GM18505 (cell line): Measurements from ENCODE around the gene CYBA.

Experiments used
- ATAC-seq: cut with Tn5 transposase; IDR thresholded peaks from one replicate; pipeline ENCODE4 v1.9.1; 2021; ENCODE audit not compliant: unreplicated experiment
- POLR2A ChIP-seq: IDR thresholded peaks from 4 replicates; pipeline ENCODE4 v1.6.1; 2011; ENCODE audit warnings: borderline replicate concordance; ENCODE audit not compliant: insufficient read depth, insufficient read length; ENCODE audit errors: extremely low read depth

The CYBA gene

DNA sequence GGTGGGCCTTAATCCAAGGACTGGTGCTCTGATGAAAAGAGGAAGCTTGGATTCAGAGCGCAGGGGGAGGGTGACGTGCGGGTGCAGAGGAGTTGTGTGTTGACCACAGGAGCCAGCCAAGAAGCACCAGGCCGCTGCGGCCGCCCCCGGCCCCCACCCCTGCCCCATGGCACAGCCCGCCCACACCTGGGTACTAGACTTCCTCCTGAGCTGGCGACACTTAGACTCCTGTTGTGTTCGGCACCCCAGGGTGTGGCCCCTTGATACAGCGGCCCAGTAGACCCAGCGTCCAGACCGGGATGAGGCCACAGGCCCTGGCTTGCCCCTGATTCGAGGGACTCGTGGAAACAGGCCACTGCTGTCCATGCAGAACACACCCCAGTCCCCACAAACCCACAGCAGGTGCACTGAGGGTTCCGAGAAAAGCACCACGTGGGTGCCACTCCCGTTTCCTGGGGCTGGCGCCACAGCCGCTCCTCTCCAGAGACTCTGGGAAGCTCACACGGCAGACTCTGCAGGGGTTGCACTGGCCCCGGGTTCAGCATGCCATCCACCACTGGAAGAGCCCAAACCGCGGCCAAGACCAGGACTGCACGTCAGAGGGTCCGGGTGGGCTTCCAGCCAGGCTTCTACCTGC, 41.2 kb upstream of the CYBA start:
- no peak for TF ChIP-seq POLR2A
- ATAC-seq, result no peak

DNA sequence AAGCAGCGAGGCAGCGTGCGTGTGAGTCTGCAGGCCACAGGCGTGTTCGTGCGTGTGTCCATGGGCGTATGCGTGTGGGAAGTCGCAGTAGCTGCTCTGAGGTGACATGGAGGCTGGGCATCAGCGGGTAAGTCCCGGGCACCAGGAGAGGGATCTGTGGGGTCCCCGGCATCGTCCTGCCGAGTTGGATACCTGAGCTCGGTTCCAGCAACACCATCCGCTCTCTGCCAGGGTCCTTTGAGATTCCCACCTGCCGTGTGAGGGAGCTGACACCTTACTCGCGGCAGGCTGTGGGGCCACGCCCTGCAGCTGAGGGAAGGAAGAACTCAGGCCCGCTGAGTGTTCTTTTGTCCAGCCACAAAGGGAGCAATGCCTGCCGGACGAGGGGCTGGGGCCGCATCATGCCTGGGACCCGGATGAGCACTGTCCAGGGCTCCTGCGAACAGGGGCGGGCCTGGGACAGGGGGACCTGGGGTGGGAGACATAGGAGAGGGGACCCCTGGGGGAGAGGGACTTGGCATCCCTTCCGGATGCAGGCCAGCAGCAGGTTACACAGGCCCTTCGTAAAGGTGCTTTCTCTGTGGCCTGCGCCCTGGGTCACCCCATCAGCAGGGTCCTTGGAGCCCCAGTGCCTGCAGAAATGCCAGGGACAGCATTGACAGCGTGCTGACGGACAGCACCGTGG, 40.4 kb upstream of the CYBA start:
- no peak for TF ChIP-seq POLR2A
- ATAC-seq, result no peak

DNA sequence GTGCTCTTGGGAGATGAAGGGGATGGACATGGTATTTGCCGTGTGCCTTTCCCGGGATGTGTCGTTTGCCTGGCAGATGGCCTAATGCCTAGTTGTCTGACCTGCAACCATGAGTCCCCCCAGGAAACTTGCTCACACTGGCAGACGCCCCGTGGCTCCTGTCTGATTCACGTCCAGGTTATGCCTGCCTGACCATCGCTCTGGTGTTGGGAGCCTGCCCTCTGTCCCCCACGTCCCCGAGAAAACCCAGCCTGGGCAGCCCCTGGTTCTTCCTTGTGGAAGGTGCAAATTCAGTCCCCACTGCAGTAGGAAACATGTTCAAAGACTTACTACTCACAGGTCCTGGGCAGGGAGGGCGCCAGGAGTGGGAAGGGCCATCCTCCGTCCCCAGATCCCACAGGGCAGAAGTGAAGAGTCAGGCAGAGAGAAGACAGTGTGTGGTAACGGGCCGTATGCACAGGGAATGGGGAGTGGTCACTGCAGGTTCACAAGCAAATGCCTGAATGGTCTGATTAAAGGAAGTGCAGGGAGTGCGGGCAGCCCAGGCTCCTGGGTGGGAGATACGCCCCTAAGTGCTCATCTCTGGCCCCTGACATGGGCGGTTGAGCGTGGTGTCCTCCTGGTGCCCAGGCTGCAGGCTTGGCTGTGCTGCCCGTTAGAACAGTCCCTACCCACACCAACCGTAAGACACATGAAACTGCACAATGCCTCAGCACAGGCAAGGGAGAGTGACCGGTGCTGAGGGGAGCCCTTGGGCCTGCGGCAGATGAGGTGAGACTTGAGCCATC, 39.7 kb upstream of the CYBA start:
- no peak for ATAC-seq
- no peak for TF ChIP-seq POLR2A

DNA sequence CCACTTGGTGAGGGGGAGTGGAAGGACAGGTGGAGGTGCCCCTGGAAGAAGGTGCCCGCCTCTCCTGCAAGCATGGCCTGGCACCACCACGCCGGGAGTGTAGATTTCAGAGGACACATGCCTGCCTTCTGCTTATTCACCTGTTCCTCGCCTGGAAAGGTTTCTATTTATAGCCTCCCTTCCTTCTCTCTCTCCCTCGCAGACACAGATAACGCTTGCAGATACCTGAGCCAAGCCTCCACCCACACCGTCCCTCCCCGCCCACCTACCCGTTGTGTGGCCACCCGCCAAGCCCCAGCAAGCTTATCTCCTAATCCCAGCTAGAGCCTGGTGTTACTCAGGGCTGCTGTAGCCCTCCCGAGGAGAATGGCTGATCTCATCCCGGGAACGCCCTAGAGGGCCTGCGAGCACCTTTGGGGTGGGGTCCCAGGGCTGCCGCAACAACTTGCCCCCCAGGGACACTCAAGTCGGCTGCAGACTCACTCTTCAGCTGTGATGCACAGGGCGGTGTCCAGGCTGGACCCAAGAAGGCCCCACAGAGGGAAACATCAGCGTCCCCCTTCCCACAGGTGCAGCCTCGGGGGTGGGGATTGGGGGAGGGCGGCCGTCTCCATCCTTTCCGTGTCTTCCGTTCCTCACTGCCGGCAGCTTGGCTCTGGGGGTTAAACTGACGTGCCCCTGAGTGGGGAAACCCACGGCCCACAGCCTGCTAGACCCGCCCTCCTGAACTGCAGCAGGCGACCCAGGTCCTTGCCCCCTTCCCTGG, 37.3 kb upstream of the CYBA start:
- no peak for TF ChIP-seq POLR2A
- no peak for ATAC-seq

DNA sequence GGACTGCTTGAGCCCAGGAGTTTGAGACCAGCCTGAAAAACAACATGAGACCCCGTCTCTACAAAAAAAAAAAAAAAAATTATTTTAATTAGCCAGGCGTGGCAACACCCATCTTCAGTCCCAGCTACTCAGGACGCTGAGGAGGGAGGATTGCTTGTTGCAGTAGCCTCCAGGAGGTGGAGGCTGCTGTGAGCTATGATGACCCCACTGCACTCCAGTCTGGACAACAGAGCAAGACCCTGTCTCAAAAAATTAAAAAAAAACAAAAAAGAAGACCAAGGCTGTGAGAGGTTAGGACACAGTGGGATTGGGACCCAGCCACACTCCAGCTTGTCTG, 36.8 kb upstream of the CYBA start:
- TF ChIP-seq POLR2A, result no peak
- no peak for ATAC-seq

DNA sequence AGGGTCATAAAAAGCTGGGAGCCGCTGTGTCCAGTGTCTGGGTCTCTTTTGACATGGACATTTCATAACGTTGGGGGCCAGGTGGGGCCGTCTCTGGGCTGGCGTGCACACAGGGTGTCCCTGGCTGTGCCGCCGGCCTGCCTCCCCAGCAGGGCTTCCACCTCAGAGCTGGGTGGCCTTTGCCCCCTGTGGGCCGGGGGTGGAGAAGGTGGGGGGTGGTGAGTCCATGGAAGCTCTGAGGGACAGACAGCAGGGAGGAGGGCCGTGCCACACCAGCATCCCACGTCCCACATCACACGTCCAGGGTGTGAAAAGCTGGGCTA, 36.4 kb upstream of the CYBA start:
- no peak for TF ChIP-seq POLR2A
- no peak for ATAC-seq

DNA sequence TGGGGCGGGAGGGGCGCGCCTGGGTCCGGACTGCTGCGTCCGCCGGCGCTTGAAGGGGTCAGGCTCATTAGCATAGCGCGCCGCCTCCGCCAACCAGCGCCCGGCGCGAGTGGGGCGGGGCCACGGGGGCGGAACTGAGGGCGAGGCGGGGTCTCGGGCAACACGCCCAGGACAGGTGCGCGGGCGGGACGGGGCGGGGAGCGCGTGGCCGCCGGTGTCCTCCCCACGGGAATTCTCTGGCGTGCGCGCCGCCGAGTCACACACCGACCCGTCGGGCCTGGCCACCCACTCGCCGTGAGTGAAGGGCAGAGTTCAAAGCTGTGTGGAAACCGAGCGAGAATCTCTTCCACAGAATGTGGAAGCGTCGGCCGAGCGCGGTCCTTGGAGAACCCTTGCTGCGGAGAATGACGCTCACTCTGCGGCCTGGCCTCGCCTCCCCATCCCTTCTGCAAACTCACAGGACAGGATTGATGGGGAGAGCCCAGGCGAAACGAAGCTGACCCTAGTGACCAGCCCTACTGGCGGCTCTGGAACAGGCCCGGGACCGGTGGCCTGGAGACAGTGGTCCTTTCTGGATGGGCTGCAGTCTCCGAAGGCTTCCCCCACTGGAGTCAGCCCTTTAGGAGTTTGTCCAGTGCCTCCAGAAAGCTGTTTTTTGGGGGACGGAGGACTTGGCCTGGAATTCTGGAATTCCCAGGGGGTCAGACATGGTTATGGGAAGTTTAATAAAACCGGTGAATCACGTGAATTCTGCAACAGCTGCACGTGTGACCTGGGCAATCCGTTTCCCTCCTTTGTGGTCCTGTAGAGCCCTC, 35.8 kb upstream of the CYBA start, which contains the start of gene SNAI3:
Gene SNAI3 (minus strand): TSS at position 69 of the 815 bp plus-strand sequence. CDS start 101 bp downstream, outside the sequence.
- ATAC-seq, result peak; percentile 47
- peak; percentile 7 for TF ChIP-seq POLR2A

DNA sequence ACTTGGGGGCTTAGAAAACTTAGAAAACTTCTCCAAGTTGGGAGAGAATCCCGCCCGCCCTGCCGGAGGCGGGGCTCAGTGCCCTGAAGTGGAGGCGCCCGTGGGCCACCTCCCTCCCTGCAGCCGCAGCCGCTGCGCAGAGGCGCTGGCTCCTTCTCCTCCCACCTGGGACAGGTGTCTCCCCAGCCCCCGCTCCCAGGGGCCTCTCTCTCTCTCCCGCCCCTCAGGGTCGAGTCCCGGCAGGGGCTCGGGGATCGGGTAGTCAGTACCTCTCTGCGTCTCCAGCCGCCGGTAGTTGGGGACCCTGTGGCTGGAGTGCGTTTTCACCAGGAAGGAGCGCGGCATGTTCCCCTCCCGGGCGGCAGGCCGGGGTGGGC, 35.2 kb upstream of the CYBA start:
- peak; percentile 6 for ATAC-seq
- no peak for TF ChIP-seq POLR2A

DNA sequence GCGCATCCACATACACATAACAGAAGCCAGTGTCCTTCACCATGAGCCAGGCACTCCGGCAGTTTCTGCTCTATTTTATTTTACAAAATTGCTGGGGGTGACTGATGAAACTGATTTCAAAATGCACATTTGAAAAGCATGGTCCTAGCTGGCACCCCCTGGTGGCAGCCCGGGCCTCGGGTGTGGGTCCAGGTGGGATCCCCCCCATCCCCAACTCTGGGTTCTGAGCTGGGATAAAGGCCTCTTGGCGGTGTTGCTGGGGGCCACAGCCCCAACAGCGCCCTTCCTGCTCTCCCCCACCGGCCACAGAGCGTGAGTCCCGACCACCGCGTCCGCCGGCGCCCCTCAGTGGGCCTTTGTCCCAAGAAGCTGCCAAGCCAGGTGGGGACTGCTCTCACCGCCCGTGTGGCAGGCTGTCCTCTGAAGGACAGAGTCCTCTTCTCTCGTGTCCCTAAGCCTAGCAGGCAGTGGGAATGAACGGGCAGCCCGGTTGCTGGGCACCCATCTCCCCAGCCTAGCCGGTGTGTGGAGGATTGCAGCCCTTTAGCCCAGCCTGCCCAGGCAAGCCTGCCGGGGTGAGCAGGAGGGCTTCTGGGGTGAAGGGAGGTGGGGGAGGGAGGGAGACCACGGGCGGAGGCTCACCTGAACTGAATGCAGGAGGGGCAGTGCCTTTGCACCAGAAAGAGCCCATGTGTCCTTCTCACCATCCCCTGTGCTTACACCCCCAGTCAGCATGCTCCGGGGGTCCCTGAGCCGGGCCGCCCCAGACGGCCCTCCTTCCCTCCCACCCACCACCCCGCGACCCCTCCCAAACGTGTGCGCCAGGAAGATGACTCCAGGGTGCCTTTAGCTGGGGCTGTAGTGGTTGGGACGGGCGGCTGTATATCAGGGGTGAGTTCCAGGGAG, 34.6 kb upstream of the CYBA start:
- TF ChIP-seq POLR2A, result no peak
- ATAC-seq, result no peak

DNA sequence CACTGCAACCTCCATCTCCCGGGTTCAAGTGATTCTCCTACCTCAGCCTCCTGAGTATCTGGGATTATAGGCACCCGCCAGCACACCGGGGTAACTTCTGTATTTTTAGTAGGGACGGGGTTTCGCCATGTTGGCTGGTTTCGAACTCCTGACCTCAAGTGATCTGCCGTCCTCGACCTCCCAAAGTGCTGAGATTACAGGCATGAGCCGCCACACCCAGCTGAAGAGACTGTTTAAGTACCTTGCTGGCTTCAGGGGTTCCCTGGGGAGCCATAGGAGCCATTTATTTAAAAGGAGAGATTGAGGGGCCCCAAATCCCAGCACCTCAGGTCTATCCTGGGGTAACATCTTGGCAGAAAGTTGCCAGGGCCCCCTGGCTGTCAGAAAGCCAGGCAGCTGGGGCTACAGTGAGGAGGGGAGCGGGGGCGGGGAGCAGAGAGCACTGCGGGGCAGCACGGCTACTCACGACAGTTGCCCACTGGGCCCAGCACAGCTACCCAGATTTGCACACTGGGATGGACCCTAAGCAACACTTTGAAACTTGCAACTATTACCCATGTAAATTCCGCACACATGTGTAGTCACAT, 33.8 kb upstream of the CYBA start:
- ATAC-seq, result no peak
- no peak for TF ChIP-seq POLR2A

DNA sequence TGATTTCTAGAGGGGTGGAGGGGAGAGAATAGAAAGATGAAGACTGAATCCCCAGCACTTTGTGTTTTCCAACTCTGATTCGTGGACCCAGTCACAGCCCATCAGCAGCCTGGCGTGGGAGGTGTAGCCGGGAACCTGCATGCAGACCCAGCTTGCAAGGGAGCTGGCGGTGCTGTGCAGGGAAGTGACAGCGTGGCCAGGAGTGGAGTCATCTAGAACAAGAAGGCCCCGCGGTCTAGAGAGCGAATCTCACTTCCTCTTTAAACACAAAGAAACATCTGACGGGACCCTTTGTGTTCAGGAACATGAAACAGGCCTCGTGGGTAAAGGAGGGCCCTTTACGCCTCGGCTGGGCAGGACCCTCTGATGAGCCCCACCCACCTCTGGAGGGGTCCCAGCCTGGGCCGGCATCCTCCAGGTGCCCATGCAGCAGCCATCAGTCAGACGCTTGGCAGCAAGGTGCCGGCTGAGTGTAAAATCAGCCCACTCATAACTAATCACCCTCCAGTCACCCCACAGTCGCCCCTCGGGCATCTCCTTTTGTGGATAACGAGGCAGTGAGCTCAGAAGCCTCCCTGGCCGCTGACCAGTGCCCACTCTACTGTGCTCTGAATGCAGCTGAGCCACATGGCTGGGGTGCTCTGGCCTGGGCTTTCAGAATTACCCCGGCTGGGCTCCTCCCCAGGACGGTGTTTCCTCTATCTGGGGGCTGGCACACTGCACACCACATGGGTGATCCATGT, 31.0 kb upstream of the CYBA start:
- peak; percentile 65 for TF ChIP-seq POLR2A
- ATAC-seq, result peak; percentile 60

DNA sequence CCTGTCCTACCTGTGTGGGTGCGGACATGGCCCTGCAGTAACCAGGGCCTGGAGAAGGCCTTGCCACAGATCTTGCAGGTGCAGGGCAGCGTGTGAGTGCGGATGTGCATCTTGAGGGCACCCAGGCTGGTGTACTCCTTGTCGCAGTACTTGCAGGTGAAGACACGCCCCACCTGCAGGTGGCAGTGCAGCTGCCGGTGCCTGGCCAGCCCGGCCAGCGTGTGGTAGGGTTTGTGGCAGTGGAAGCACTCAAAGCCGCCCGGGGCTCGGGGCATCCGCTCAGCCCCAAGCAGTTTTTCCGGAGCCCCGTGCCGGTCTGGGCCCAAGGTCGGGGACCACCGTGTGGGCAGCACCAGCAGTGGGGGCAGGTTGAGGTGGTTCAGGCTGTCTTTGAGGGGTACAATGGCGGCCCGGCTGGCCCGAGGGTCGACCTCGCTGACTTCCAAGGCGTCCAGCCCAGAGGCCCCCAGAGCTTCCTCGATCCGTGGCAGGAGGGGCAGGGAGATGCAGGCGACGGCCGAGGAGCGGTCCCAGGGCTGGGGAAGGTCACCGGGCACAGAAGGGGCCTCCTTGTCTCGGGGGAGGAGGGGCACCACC, 30.3 kb upstream of the CYBA start:
- ATAC-seq, result no peak
- no peak for TF ChIP-seq POLR2A
